ENCODE data around the gene PCP2.

PCP2 gene

GRCh38 chr19:7614859-7615741 is 18.4 kb downstream of the PCP2 start:
- no peaks in the 10 kb centered on the region for H3K9me3 ChIP-seq (ENCODE audit: insufficient read depth, low read depth, low read length)
- no peaks in the 10 kb centered on the region for H3K79me2 ChIP-seq (ENCODE audit: insufficient read depth, low read length)
- H3K9me2 ChIP-seq (replicated peaks; ENCODE audit: low read depth, low read length), result no peaks in the 10 kb centered on the region
- no peak overlapping the region for H3K4me3 ChIP-seq (ENCODE audit: low read length, poor library complexity, severe bottlenecking)
- no peaks in the 10 kb centered on the region for H3F3A ChIP-seq (ENCODE audit: low read depth)
- H2AFZ ChIP-seq (ENCODE audit: low read length), result no peak overlapping the region
- H3K36me3 ChIP-seq (ENCODE audit: insufficient read depth, low read length), result peaks cover 5% of the 10 kb centered on the region; the same call in 1 of the 2 replicates
- no peak overlapping the region for H3K4me2 ChIP-seq (ENCODE audit: low read depth, low read length, poor library complexity, severe bottlenecking)
- H3K27me3 ChIP-seq (ENCODE audit: insufficient read depth, low read length, poor library complexity, severe bottlenecking), result no peaks in the 10 kb centered on the region
- H4K20me1 ChIP-seq (ENCODE audit: insufficient read depth, low read length, poor library complexity, severe bottlenecking), result no peaks in the 10 kb centered on the region
- no peak overlapping the region for H3K9ac ChIP-seq (ENCODE audit: low read depth, low read length, poor library complexity, severe bottlenecking)
- H3K4me1 ChIP-seq (ENCODE audit: insufficient read depth, low read length, poor library complexity, severe bottlenecking), result no peaks in the 10 kb centered on the region
- TF ChIP-seq EZH2phosphoT487 (IDR thresholded peaks at IDR 0.05; ENCODE audit: borderline replicate concordance) (no peak), CTCF (conservative IDR thresholded peaks at IDR 0.05; ENCODE audit: low read length) (no peak)

- TF ChIP-seq CTCF (conservative IDR thresholded peaks at IDR 0.05; ENCODE audit: low read length) (no peak), EZH2phosphoT487 (IDR thresholded peaks at IDR 0.05; ENCODE audit: borderline replicate concordance) (no peak)
- Histone ChIP-seq H3K9me3 (ENCODE audit: insufficient read depth, low read depth, low read length) (no peaks in the 10 kb centered on the region), H3K9me2 (replicated peaks; ENCODE audit: low read depth, low read length) (no peaks in the 10 kb centered on the region), H3K9ac (ENCODE audit: low read depth, low read length, poor library complexity, severe bottlenecking) (no peak overlapping the region), H3K4me3 (ENCODE audit: low read length, poor library complexity, severe bottlenecking) (no peak overlapping the region), H2AFZ (ENCODE audit: low read length) (no peak overlapping the region), H3K4me2 (ENCODE audit: low read depth, low read length, poor library complexity, severe bottlenecking) (no peak overlapping the region), H3F3A (ENCODE audit: low read depth) (no peaks in the 10 kb centered on the region), H3K36me3 (ENCODE audit: insufficient read depth, low read length) (no peaks in the 10 kb centered on the region), H3K27me3 (ENCODE audit: insufficient read depth, low read length, poor library complexity, severe bottlenecking) (no peaks in the 10 kb centered on the region), H3K79me2 (ENCODE audit: insufficient read depth, low read length) (no peaks in the 10 kb centered on the region), H4K20me1 (ENCODE audit: insufficient read depth, low read length, poor library complexity, severe bottlenecking) (no peaks in the 10 kb centered on the region), H3K4me1 (ENCODE audit: insufficient read depth, low read length, poor library complexity, severe bottlenecking) (no peaks in the 10 kb centered on the region)
These were observed 20.9 kb downstream of the PCP2 start for GRCh38 chr19:7612282-7613274.

DNA sequence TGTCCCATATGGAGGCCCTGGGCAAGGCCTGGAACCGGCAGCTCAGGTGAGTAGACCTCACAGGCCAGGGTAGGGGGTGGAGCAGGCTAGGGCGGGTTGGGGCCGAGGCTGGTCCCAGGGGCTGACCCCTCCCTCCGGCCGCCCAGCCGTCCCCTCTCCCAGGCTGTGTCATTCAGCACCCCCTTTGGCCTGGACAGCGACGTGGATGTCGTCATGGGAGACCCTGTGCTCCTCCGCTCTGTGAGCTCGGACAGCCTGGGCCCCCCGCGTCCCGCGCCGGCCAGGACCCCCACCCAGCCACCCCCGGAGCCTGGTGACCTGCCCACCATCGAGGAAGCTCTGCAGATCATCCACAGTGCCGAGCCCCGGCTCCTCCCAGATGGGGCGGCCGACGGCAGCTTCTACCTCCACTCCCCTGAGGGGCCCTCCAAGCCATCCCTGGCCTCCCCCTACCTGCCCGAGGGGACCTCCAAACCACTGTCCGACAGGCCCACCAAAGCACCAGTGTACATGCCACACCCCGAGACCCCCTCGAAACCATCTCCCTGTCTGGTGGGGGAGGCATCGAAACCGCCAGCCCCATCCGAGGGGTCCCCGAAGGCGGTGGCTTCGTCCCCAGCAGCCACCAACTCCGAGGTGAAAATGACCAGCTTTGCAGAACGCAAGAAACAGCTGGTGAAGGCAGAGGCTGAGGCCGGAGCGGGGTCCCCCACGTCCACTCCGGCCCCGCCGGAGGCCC is 21.8 kb downstream of the PCP2 start:
- Histone ChIP-seq H2AFZ (ENCODE audit: low read length) (no peak overlapping the region), H3K79me2 (ENCODE audit: insufficient read depth, low read length) (no peaks in the 10 kb centered on the region), H3F3A (ENCODE audit: low read depth) (no peaks in the 10 kb centered on the region), H3K4me2 (ENCODE audit: low read depth, low read length, poor library complexity, severe bottlenecking) (no peak overlapping the region), H3K4me3 (ENCODE audit: low read length, poor library complexity, severe bottlenecking) (no peak overlapping the region), H3K9me3 (ENCODE audit: insufficient read depth, low read depth, low read length) (no peaks in the 10 kb centered on the region), H3K9me2 (replicated peaks; ENCODE audit: low read depth, low read length) (no peaks in the 10 kb centered on the region), H3K9ac (ENCODE audit: low read depth, low read length, poor library complexity, severe bottlenecking) (no peak overlapping the region), H3K4me1 (ENCODE audit: insufficient read depth, low read length, poor library complexity, severe bottlenecking) (no peaks in the 10 kb centered on the region), H4K20me1 (ENCODE audit: insufficient read depth, low read length, poor library complexity, severe bottlenecking) (no peaks in the 10 kb centered on the region), H3K36me3 (ENCODE audit: insufficient read depth, low read length) (no peaks in the 10 kb centered on the region), H3K27me3 (ENCODE audit: insufficient read depth, low read length, poor library complexity, severe bottlenecking) (no peaks in the 10 kb centered on the region)
- TF ChIP-seq EZH2phosphoT487 (IDR thresholded peaks at IDR 0.05; ENCODE audit: borderline replicate concordance), result no peak
- TF ChIP-seq CTCF (conservative IDR thresholded peaks at IDR 0.05; ENCODE audit: low read length), result no peak
